ENCODE measurements around the gene ZNF784. TPM values are rescaled to one million over a fixed set of nuclear protein-coding genes. Genes with fewer than 3 reads are reported as not detected.

Gene ZNF784
- total and polyA plus RNA-seq, 2 experiments from 2014 or later = 1.3 to 3.0 TPM

GRCh38 chr19:55626350-55626749, 2.0 kb upstream of the ZNF784 start:
- Histone ChIP-seq H4K20me1 (ENCODE audit: insufficient read depth) (no peaks in the 10 kb centered on the region), H3K4me3 (no peak overlapping the region), H3K9ac (no peak overlapping the region), H2AFZ (no peak overlapping the region), H3K36me3 (ENCODE audit: low read depth) (no peaks in the 10 kb centered on the region), H3K4me1 (ENCODE audit: insufficient read depth) (no peaks in the 10 kb centered on the region), H3K4me2 (ENCODE audit: unreplicated experiment) (no peak overlapping the region), H3K27ac (no peak overlapping the region), H3K27me3 (replicated peaks; ENCODE audit: insufficient read depth) (no peaks in the 10 kb centered on the region), H3K9me2 (ENCODE audit: insufficient read depth) (no peaks in the 10 kb centered on the region), H3F3A (ENCODE audit: insufficient read depth) (peaks cover 5% of the 10 kb centered on the region; the same call in 1 of the 2 replicates), H3K79me2 (ENCODE audit: insufficient read depth) (0 out of 2 replicates have a peak, but pooled peaks cover 8% of the 10 kb centered on the region), H3K9me3 (ENCODE audit: low read depth) (no peaks in the 10 kb centered on the region)
- in situ Hi-C loops (cut with MboI) = loop anchor here (25.0 kb wide), 1 partner anchor 489 kb away; the partner anchor contains the start of gene TNNT1
- WGBS, 2 experiments (ENCODE audit: low coverage in 1 of 2, low lambda C conversion rate in 2 of 2, missing lambda C conversion rate in 2 of 2) = 87 to 88% methylated on average over 11 of the region's 11 CpGs
- TF ChIP-seq EZH2phosphoT487 (IDR thresholded peaks at IDR 0.05; ENCODE audit: insufficient read depth, low read depth) (no peak), EZH2 (IDR thresholded peaks at IDR 0.05; ENCODE audit: insufficient read depth, poor library complexity, severe bottlenecking) (no peak)
- no peak for DNase-seq

- H3K27me3 ChIP-seq (replicated peaks; ENCODE audit: insufficient read depth) = no peaks in the 10 kb centered on the region
- no peaks in the 10 kb centered on the region for H3K9me3 ChIP-seq (ENCODE audit: low read depth)
- peak overlapping the region; percentile 86 for H3K27ac ChIP-seq
- H3K9ac ChIP-seq = peak overlapping the region; percentile 88
- no peaks in the 10 kb centered on the region for H4K20me1 ChIP-seq (ENCODE audit: insufficient read depth)
- TF ChIP-seq EZH2 (IDR thresholded peaks at IDR 0.05; ENCODE audit: insufficient read depth, poor library complexity, severe bottlenecking) = no peak
- TF ChIP-seq EZH2phosphoT487 (IDR thresholded peaks at IDR 0.05; ENCODE audit: insufficient read depth, low read depth) = no peak
- WGBS, 2 experiments (ENCODE audit: low coverage in 1 of 2, low lambda C conversion rate in 2 of 2, missing lambda C conversion rate in 2 of 2) = 40 to 45% methylated on average over 11 of the region's 11 CpGs
- peak overlapping the region; percentile 80 for H3K4me3 ChIP-seq
- DNase-seq = no peak
- 0 out of 2 replicates have a peak, but pooled peaks cover 8% of the 10 kb centered on the region for H3K79me2 ChIP-seq (ENCODE audit: insufficient read depth)
- no peaks in the 10 kb centered on the region for H3K4me1 ChIP-seq (ENCODE audit: insufficient read depth)
- peaks cover 5% of the 10 kb centered on the region; the same call in 1 of the 2 replicates for H3F3A ChIP-seq (ENCODE audit: insufficient read depth)
- in situ Hi-C loops (cut with MboI) = loop anchor here (25.0 kb wide), 1 partner anchor 488 kb away; the partner anchor contains the start of gene TNNT1
- H2AFZ ChIP-seq = peak overlapping the region; percentile 88
- H3K9me2 ChIP-seq (ENCODE audit: insufficient read depth) = no peaks in the 10 kb centered on the region
- peak overlapping the region; percentile 86 for H3K4me2 ChIP-seq (ENCODE audit: unreplicated experiment)
- H3K36me3 ChIP-seq (ENCODE audit: low read depth) = no peaks in the 10 kb centered on the region
Measured at GRCh38 chr19:55625004-55625326, 599 bp upstream of the ZNF784 start.

GRCh38 chr19:55623561-55623960, 805 bp downstream of the ZNF784 start:
- in situ Hi-C loops (cut with MboI) = no loop called here
- Histone ChIP-seq H4K20me1 (ENCODE audit: insufficient read depth) (no peaks in the 10 kb centered on the region), H3F3A (ENCODE audit: insufficient read depth) (peaks cover 13% of the 10 kb centered on the region; the same call in 1 of the 2 replicates), H3K4me2 (ENCODE audit: unreplicated experiment) (peak overlapping the region; percentile 5), H3K9me3 (ENCODE audit: low read depth) (no peaks in the 10 kb centered on the region), H3K9me2 (ENCODE audit: insufficient read depth) (no peaks in the 10 kb centered on the region), H3K4me3 (peak overlapping the region; percentile 80; the same call in 1 of the 2 replicates), H3K9ac (no peak overlapping the region), H3K79me2 (ENCODE audit: insufficient read depth) (0 out of 2 replicates have a peak, but pooled peaks cover 8% of the 10 kb centered on the region), H3K27ac (no peak overlapping the region), H3K4me1 (ENCODE audit: insufficient read depth) (no peaks in the 10 kb centered on the region), H3K36me3 (ENCODE audit: low read depth) (no peaks in the 10 kb centered on the region), H3K27me3 (replicated peaks; ENCODE audit: insufficient read depth) (no peaks in the 10 kb centered on the region), H2AFZ (no peak overlapping the region)
- WGBS, 2 experiments (ENCODE audit: low coverage in 1 of 2, low lambda C conversion rate in 2 of 2, missing lambda C conversion rate in 2 of 2) = 69 to 73% methylated on average over 7 of the region's 7 CpGs
- no peak for DNase-seq
- TF ChIP-seq EZH2phosphoT487 (IDR thresholded peaks at IDR 0.05; ENCODE audit: insufficient read depth, low read depth) (no peak), EZH2 (IDR thresholded peaks at IDR 0.05; ENCODE audit: insufficient read depth, poor library complexity, severe bottlenecking) (no peak)

- in situ Hi-C loops (cut with MboI) = no loop called here
- H3K36me3 ChIP-seq (ENCODE audit: low read depth) = no peaks in the 10 kb centered on the region
- no peaks in the 10 kb centered on the region for H3K27me3 ChIP-seq (replicated peaks; ENCODE audit: insufficient read depth)
- H3K4me1 ChIP-seq (ENCODE audit: insufficient read depth) = no peaks in the 10 kb centered on the region
- H3F3A ChIP-seq (ENCODE audit: insufficient read depth) = peaks cover 13% of the 10 kb centered on the region; the same call in 1 of the 2 replicates
- TF ChIP-seq EZH2phosphoT487 (IDR thresholded peaks at IDR 0.05; ENCODE audit: insufficient read depth, low read depth) (no peak), EZH2 (IDR thresholded peaks at IDR 0.05; ENCODE audit: insufficient read depth, poor library complexity, severe bottlenecking) (no peak)
- H4K20me1 ChIP-seq (ENCODE audit: insufficient read depth) = no peaks in the 10 kb centered on the region
- no peak overlapping the region for H3K4me3 ChIP-seq
- H3K9me2 ChIP-seq (ENCODE audit: insufficient read depth) = no peaks in the 10 kb centered on the region
- no peak for DNase-seq
- 0 out of 2 replicates have a peak, but pooled peaks cover 8% of the 10 kb centered on the region for H3K79me2 ChIP-seq (ENCODE audit: insufficient read depth)
- H2AFZ ChIP-seq = no peak overlapping the region
- H3K27ac ChIP-seq = no peak overlapping the region
- no peaks in the 10 kb centered on the region for H3K9me3 ChIP-seq (ENCODE audit: low read depth)
- WGBS, 2 experiments (ENCODE audit: low coverage in 1 of 2, low lambda C conversion rate in 2 of 2, missing lambda C conversion rate in 2 of 2) = 97 to 98% methylated on average over 7 of the region's 7 CpGs
- no peak overlapping the region for H3K9ac ChIP-seq
- H3K4me2 ChIP-seq (ENCODE audit: unreplicated experiment) = no peak overlapping the region
Measured at GRCh38 chr19:55623130-55623529, 1.2 kb downstream of the ZNF784 start.
